CD4-positive, alpha-beta T cell treated with Interleukin-15 for 1 hour (primary cell): Measurements from ENCODE around the gene GLI1.
"Not testable (repeated sequence)": the region's sequence is repeated elsewhere in the genome, so short reads cannot be mapped to it uniquely, and the experiment has no call there.

Source experiments
- DNase-seq: peaks from one replicate; pipeline ENCODE4 v3.0.0-alpha.2; 2020

GLI1 gene

DNA sequence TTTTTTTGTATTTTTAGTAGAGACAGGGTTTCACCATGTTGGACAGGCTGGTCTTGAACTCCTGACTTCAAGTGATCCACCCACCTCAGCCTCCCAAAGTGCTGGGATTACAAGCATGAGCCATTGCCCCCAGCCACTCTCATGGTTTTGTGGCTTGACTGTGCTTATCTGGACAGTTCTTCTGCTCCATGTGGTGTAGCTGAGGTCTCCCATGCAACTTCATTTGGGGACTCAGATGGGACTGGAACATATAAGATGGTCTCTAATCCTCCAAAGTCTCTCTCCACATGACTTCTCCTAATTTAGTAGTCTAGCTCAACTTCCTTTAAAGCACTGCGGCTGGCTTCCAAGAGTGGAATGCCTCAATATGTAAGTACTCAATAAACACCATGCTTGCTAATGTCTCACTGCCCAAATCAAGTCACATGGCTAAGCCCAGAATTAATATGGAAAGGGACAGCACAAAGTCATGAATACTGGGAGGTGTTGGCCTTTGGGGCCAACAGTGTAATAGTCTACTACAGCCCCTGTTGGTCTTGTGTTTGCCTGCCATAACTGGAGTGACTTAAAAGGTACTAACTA, 17.6 kb upstream of the GLI1 start:
- DNase-seq, result no peak

DNA sequence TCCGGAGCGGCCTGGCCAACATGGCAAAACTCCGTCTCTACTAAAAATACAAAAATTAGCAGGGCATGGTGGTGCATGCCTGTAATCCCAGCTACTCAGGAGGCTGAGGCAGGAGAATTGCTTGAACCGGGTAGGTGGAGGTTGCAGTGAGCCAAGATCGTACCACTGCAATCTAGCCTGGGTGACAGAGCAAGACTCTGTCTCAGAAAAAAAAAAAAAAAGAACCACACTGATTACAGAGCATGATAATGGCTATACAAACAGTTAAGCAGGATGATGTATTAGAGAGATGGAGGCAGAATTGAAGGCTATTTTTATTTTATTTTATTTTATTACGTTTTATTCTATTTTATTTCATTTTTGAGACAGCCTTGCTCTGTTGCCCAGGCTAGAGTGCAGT, 15.2 kb upstream of the GLI1 start:
- not testable (repeated sequence) for DNase-seq

DNA sequence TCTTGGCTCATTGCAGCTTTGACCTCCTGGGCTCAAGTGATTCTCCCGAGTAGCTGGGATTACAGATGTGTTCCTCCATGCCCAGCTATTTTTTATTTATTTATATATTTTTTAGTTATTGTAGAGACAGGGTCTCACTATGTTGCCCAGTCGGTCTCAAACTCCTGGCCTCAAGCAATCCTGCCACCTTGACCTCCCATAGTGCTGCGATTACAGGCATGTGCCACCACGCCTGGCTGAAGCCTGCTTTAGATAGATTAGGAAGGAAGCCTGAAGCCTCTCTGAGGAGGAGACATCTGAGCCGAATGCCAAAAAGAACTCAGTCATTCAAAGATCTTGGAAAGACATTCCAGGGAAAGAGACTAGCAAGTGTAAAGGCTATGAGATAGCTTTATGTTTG, 14.8 kb upstream of the GLI1 start:
- no peak for DNase-seq

DNA sequence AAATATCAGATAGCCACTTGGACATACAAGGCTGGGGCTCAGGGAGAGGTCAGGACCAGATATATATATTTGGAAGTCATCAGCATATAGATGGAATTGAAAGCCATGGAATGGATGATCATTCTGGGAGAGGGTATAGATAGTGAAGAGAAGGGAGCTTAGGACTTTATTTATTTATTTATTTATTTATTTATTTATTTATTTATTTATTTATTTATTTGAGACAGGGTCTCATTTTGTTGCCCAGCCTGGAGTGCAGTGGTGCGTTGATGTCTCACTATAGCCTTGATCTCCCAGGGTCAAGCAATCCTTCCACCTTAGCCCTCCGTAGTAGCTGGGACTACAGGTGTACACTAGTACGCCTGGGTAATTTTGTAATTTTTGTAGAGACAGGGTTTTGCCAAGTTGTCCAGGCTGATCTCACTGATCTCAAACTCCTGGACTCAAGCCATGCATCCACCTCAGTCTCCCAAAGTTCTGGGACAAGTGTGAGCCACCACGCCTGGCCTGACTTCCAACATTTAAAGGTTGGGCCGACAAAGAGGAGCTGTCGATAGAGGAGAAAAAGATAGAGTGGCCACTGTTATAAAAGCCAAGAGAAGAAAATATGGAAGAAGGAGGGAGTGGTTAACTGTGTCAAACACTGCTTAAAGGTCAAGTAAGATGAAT, 13.2 kb upstream of the GLI1 start:
- DNase-seq, result no peak

DNA sequence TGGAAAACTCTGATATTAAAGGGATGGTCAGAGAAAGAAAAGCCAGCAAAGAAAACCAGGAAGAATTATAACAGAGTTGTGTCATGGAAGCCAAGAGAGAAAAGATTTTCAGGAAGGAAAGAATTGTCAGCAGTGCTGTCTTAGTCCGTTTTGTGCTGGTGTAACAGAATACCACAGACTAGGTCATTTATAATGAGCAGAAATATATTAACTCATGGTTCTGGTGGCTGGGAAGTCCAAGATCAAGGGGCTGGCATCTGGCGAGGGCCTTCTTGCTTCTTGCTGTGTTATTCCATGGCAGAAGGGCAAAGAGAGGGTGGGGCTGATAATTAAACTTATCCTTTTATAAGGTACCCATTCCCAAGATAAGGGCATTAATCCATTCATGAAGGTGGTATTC, 10.9 kb upstream of the GLI1 start:
- no peak for DNase-seq

DNA sequence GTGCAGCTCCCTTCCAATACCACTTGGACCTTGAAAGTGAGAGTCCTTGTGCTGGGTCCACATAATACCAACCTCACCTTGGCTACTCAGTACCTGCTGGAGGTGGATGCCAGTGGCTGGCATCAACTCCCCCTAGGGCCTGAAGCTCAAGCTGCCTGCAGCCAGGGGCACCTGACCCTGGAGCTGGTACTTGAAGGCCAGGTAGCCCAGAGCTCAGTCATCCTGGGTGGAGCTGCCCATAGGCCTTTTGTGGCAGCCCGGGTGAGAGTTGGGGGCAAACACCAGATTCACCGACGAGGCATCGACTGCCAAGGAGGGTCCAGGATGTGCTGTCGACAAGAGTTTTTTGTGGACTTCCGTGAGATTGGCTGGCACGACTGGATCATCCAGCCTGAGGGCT, 10.2 kb upstream of the GLI1 start:
- DNase-seq, result no peak

DNA sequence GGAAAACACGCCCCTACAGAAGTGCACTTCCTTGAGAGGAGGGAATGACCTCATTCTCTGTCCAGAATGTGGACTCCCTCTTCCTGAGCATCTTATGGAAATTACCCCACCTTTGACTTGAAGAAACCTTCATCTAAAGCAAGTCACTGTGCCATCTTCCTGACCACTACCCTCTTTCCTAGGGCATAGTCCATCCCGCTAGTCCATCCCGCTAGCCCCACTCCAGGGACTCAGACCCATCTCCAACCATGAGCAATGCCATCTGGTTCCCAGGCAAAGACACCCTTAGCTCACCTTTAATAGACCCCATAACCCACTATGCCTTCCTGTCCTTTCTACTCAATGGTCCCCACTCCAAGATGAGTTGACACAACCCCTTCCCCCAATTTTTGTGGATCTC, 9.5 kb upstream of the GLI1 start:
- DNase-seq, result no peak

DNA sequence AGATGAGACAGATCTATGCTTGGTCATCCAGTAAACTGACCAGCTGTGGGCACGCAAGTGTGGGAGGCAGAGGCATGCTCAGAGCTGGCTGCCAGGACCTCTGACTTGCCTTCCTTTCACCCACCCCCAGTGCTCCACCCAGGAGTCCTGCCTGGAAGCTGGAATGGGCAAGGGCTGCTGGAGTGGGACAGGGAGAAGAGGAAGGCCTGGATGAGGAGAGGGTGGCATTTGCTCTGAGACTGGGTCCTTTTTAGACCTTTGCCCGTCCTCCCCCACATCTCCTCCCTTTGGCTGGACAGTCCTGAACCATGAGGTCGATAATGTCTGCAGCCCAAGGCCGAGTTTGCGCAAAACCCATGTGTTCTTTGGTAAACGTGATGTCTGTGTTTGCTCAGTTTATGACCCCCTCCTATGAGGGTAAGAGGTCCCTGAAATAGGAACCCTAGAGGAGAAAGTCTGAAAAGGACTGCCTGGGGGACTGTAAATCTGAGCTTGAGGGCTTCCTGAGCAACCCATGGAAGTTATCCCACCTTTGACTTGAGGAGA, 8.3 kb upstream of the GLI1 start:
- no peak for DNase-seq

DNA sequence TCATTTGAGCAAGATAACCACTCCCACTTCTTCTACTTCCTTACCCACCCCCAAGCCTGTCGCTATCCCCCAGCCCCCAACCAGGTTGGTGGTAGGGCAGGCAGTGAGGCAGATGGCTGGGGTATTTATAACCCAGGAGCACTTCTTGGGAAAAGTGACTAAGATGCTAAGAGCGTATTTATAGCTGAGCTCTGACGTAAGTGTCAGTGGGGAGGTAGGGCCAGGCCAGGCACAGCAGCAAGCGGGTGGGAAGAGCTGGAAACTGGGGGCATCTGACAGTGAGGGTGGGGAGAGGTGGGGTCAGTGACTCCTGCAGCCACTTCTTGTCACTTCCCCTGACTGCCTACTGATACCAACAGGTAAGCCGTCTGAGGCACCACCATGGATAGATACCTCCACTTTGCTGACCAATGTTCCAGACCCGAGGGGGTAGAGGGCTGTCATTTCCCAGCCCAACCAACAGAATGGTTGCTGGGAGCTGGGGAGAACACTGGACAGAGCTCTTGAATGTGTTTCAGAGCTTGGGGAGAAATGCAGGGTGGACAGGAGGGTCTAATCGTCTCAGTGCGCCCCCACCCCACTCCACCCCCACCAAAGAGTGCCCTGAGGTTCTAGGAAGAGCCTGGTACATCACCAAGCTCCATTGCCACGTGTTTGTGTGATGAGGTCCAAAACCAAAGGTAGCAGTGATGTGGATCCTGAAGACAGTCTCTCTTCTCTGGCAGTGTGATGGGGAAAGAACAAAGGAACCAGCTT, 7.2 kb upstream of the GLI1 start:
- no peak for DNase-seq

DNA sequence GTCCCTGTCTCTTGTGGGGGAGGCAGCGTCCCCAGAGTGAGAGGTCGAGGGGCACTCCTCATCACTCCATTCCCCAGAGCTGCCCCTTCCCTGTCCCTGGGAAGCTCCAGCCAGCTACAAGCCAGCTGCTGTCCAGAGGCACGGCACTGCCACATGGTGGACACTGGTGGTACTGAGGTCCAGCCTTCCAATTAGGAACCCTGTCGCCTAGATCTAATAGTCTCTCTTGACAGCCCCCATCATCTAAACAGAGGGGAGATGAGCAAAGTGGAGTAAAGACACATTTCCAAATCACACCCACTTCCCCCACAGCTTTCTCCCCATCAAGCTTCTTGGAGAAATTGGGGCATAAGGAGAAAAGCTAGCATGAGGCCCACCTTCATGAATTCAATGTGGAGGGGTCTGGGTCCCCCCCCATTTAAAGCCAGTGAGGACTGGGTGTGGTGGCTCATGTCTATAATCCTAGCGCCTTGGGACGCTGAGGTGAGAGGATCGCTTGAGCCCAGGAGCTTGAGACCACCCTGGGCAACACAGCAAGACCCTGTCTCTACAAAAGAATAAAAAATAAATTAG, 6.6 kb upstream of the GLI1 start:
- peak; percentile 50 for DNase-seq

DNA sequence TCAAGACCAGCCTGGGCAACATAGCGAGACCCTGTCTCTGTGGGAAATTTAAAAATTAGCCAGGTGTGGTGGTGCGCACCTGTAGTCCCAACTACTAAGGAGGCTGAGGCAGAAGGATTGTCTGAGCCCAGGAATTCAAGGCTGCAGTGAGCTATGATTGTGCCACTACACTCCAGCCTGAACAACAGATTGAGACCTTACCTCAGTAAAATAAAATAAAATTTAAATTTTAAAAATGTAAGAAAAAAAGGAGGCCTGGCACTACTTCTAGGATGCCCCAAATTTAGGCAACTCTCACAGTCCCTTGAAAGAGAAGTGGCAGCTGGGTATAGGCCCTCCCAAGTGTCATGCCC, 5.4 kb upstream of the GLI1 start:
- DNase-seq, result no peak

DNA sequence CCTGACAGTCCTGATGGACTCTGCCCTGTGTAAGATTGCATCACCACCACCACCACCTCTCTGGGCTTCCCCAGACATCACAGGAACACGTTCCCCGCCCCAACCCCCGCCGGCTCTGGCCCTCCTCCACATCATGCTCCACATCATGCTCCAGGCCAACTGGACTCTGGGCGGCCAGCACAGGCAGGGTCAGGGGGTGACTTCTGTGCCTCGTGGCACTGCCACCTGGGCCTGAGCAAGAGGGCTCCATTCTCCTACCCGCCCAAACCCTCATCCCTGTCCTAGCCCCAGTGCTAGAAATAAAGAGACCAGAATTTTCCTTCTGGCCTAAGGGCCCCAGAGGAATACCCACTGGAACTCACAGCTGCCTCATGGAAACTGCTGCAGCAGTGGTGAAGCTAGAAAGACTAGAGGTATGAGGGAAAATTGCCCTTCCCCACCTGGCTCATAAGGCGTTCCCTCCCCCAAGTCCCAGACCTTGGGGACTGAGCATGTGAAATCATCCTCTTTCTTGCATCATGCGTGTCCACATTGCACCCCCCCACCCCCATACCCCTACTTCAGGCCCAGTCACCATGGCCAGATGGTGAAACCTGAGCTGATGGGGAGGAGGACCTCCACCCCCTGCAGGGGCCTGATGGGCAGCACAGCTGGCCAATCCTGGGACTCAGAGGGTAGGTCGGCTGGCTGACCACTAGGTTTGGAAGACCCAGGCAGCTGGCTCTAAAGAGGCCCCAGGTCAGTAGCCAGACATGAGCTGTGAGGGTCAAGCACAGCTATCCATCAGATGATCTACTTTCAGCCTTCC, 4.8 kb upstream of the GLI1 start, which contains the start of gene INHBE:
Gene INHBE, plus strand, starts transcription at position 742 of the 808 bp plus-strand sequence. CDS start 230 bp downstream, outside the sequence.
- DNase-seq, result no peak

DNA sequence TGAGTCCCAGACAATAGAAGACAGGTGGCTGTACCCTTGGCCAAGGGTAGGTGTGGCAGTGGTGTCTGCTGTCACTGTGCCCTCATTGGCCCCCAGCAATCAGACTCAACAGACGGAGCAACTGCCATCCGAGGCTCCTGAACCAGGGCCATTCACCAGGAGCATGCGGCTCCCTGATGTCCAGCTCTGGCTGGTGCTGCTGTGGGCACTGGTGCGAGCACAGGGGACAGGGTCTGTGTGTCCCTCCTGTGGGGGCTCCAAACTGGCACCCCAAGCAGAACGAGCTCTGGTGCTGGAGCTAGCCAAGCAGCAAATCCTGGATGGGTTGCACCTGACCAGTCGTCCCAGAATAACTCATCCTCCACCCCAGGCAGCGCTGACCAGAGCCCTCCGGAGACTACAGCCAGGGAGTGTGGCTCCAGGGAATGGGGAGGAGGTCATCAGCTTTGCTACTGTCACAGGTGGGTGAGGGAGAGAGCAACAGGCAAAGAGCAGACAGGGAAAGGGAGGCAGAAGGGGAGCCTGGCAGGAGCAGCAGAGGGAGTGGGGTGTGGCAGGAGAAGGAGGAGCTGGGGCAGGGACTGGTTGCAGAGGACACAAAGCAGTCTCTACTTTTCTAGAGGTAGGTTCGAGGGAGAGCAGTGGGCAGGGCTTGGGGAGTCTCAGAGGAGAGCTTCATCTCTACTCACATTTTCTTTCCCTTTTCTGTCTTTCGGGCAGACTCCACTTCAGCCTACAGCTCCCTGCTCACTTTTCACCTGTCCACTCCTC, 4.0 kb upstream of the GLI1 start:
- DNase-seq, result no peak

DNA sequence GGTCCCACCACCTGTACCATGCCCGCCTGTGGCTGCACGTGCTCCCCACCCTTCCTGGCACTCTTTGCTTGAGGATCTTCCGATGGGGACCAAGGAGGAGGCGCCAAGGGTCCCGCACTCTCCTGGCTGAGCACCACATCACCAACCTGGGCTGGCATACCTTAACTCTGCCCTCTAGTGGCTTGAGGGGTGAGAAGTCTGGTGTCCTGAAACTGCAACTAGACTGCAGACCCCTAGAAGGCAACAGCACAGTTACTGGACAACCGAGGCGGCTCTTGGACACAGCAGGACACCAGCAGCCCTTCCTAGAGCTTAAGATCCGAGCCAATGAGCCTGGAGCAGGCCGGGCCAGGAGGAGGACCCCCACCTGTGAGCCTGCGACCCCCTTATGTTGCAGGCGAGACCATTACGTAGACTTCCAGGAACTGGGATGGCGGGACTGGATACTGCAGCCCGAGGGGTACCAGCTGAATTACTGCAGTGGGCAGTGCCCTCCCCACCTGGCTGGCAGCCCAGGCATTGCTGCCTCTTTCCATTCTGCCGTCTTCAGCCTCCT, 3.4 kb upstream of the GLI1 start:
- DNase-seq, result peak; percentile 59

DNA sequence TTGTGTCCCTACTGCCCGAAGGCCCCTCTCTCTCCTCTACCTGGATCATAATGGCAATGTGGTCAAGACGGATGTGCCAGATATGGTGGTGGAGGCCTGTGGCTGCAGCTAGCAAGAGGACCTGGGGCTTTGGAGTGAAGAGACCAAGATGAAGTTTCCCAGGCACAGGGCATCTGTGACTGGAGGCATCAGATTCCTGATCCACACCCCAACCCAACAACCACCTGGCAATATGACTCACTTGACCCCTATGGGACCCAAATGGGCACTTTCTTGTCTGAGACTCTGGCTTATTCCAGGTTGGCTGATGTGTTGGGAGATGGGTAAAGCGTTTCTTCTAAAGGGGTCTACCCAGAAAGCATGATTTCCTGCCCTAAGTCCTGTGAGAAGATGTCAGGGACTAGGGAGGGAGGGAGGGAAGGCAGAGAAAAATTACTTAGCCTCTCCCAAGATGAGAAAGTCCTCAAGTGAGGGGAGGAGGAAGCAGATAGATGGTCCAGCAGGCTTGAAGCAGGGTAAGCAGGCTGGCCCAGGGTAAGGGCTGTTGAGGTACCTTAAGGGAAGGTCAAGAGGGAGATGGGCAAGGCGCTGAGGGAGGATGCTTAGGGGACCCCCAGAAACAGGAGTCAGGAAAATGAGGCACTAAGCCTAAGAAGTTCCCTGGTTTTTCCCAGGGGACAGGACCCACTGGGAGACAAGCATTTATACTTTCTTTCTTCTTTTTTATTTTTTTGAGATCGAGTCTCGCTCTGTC, 2.7 kb upstream of the GLI1 start:
- DNase-seq, result no peak

DNA sequence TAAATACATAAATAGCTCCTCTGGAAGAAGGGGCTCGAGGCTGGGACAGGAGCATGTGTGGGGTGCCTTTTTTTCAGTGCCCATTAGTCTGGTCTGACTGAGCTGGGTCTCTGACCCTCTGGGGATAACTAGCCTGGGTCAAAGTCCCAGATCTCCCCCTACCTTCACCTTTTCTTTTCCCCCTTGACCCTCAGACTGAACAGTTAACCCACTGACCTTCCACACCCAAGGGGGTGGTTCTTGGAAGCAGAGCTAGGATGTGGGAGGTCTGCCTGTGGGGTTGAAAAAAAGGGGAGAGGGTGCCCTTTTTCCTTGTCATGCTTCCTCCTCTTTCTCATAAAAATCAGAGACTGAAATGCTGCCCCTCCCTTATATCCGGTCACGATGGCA, 925 bp upstream of the GLI1 start:
- DNase-seq, result no peak

DNA sequence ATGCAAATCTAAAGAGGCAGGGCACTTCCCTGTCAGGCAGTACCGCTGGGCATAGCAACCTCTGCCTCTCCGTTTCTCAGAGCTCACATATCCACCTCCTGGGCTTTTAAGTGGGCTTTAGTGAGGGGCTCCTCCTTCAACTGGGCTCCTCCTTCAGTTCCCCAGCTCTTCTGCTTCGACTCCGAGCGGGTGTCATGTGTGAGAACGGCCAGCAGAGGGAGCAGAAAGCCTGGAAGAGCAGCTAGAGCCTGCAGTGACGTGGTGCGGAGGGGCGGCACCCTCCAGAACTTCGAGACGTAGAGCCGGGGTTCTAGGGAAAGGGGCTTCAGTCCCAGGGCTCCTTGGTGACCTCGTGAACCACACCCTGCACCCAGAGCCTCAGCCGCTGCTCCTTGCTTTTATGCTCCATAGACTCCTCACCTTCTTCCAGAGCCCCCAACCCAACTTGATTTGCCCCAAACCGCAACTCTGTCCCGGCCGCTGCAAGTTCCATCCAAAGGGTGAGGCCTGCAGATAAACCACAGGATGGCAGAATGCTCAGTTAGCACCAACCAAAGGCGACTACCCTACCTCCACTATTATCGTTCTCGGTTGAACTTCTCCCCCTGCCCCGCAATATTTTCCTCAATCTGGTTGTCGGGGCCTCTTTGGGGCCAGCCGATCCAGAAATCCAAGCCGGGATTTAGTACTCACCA, 383 bp upstream of the GLI1 start:
- DNase-seq, result peak; percentile 95

DNA sequence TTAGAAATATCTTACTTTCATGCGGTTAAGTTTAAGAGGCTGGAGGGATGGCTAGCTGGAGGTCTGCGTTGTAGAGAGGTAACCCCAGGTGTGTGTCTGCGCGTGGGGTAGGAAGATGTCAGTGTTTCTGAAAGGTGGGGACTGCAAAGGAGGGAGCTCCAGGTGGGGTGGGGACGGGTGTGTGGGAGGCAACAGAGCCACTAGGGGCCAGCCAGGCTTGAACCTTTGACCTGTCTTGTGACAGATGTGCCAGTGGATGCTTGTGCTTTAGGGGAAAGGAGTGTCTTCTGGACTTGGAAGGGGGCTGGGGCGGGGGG, 841 bp downstream of the GLI1 start:
- no peak for DNase-seq

DNA sequence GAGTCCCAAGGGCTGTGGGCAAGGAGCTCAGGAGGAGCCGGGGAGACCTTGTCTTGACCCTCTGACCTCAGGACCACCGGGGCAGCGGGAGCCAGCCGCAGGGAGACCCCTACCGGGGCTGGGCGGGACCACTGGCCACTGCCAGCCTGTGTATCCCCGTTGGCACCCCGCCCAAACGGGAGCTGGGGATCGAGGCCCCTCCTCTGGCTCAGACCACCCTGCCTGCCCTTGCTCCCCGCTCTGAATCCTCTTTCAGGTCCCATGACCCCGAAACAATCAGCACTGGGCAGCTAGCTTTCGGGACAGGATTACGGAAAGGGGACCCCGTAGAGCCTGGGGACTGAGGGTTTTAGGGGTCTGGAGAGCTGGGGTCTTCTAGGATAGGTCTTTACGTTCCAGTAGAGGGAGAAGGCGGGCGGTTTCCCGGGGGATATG, 1.3 kb downstream of the GLI1 start:
- DNase-seq, result no peak

DNA sequence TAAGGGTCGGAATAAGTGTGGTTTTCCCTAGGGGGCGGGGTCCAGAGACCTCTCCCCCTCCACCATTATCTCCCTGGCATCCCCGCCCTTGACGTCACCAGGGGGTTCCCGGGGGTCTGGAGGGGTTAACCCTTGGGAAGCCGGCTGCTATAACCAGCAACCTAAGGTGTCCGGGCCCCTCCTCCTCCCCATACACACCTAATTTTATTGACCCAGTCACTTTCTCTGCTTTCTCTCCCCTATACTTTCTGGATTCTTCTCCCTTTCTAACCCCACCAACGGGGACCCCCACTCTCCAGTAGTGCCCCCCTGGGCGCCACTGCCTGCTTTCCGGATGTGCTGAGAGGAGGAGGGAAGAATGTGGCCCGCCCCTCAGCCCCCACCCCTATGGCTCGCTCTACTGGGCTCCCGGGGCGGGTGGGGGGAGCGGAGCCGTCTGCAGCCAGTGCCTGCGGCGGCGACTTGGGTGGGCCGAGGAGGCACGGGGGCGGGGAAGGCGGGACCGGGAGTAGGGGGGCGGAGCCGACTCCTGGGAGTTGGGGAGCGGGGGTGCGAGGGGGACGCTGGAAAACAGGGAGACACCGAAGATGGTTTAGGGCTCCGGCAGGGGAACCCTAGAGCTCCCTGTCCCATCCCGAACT, 1.8 kb downstream of the GLI1 start:
- DNase-seq, result peak; percentile 70
